Fibroblast of skin of right quadriceps (primary cell): Measurements from ENCODE around the gene DTNBP1.
A peak's percentile ranks its signal among the peaks of the same experiment; 100 is the strongest.

ENCODE experiments used
- DNase-seq: peaks from one replicate; pipeline ENCODE4 v3.0.0-alpha.2; 2013

Gene DTNBP1

GRCh38 chr6:15496345-15497131, 166.3 kb downstream of the DTNBP1 start:
- no peak for DNase-seq

GRCh38 chr6:15495375-15495901, 167.4 kb downstream of the DTNBP1 start:
- DNase-seq: no peak

GRCh38 chr6:15493437-15494168, 169.2 kb downstream of the DTNBP1 start:
- DNase-seq: peak; percentile 67

- no peak for DNase-seq
These were observed 170.9 kb downstream of the DTNBP1 start for GRCh38 chr6:15491986-15492269.

- peak; percentile 72 for DNase-seq
These were observed 171.4 kb downstream of the DTNBP1 start for GRCh38 chr6:15491255-15491985.

- no peak for DNase-seq
These were observed 172.4 kb downstream of the DTNBP1 start for GRCh38 chr6:15490242-15491100.

GRCh38 chr6:15489261-15489962, 173.4 kb downstream of the DTNBP1 start:
- no peak for DNase-seq

GRCh38 chr6:15487262-15487661, 175.6 kb downstream of the DTNBP1 start:
- no peak for DNase-seq

GRCh38 chr6:15485936-15486335, 176.9 kb downstream of the DTNBP1 start:
- no peak for DNase-seq

- DNase-seq: no peak
These were observed 178.0 kb downstream of the DTNBP1 start for GRCh38 chr6:15484821-15485220.

GRCh38 chr6:15484140-15484539, 178.7 kb downstream of the DTNBP1 start:
- DNase-seq: no peak

GRCh38 chr6:15483060-15483459, 179.8 kb downstream of the DTNBP1 start:
- DNase-seq: peak; percentile 7

GRCh38 chr6:15481390-15482291, 181.2 kb downstream of the DTNBP1 start:
- no peak for DNase-seq

- DNase-seq: no peak
These were observed 182.3 kb downstream of the DTNBP1 start for GRCh38 chr6:15480525-15480924.

- no peak for DNase-seq
These were observed 183.1 kb downstream of the DTNBP1 start for GRCh38 chr6:15479761-15480160.

GRCh38 chr6:15477746-15478145, 185.1 kb downstream of the DTNBP1 start:
- no peak for DNase-seq

GRCh38 chr6:15476631-15477380, 186.0 kb downstream of the DTNBP1 start:
- DNase-seq: peak; percentile 28

GRCh38 chr6:15475872-15476271, 187.0 kb downstream of the DTNBP1 start:
- DNase-seq: no peak

- no peak for DNase-seq
These were observed 187.6 kb downstream of the DTNBP1 start for GRCh38 chr6:15475261-15475660.

- DNase-seq: peak; percentile 70
These were observed 188.6 kb downstream of the DTNBP1 start for GRCh38 chr6:15474196-15474595.
